Kidney (tissue), 14 donors: ENCODE results near the gene AACS. TPM values are rescaled to one million over a fixed set of nuclear protein-coding genes. Genes with fewer than 3 reads are reported as not detected.

ENCODE experiments used
- DNase-seq, 5 donors: peaks; one replicate each; pipeline ENCODE4 v3.0.0-alpha.2; 2013 to 2020
- FAIRE-seq: peaks from 2 replicates; lab custom pipeline; 2012; peaks lifted over from hg19 to GRCh38; lab: Jason Lieb, UNC
- H3K27ac ChIP-seq, 2 donors: one replicate each; pipeline ENCODE4 v1.7.0; 2013; ENCODE audit warnings: low read depth in 2 of 2, low read length in 2 of 2, inconsistent platforms in 1 of 2
- H3K27me3 ChIP-seq: one replicate; pipeline ENCODE4 v1.7.1; 2013; ENCODE audit warnings: low read length, inconsistent platforms; ENCODE audit not compliant: control insufficient read depth, insufficient read depth
- H3K36me3 ChIP-seq, 3 donors: one replicate each; pipeline versions ENCODE4 v1.7.0 to v1.7.1; 2013; ENCODE audit warnings: low read length in 3 of 3, control low read depth in 1 of 3, inconsistent platforms in 1 of 3; ENCODE audit not compliant: insufficient read depth in 3 of 3, control insufficient read depth in 2 of 3
- H3K4me1 ChIP-seq, 3 donors: one replicate each; pipeline versions ENCODE4 v1.7.0 to v1.7.1; 2013; ENCODE audit warnings: low read length in 3 of 3, inconsistent platforms in 1 of 3, low read depth in 1 of 3; ENCODE audit not compliant: control insufficient read depth in 2 of 3, insufficient read depth in 2 of 3
- H3K4me3 ChIP-seq, 3 donors: one replicate each; pipeline versions ENCODE4 v1.7.0 to v1.8.1; 2013; ENCODE audit warnings: low read length in 3 of 3, control low read depth in 1 of 3, inconsistent platforms in 1 of 3
- H3K9ac ChIP-seq, 3 donors: one replicate each; pipeline versions ENCODE4 v1.7.0 to v1.7.1; 2013; ENCODE audit warnings: low read length in 3 of 3, control low read depth in 1 of 3, inconsistent platforms in 1 of 3
- H3K9me3 ChIP-seq, 3 donors: one replicate each; pipeline versions ENCODE4 v1.7.0 to v1.7.1; 2013; ENCODE audit warnings: low read length in 3 of 3, control low read depth in 1 of 3, inconsistent platforms in 1 of 3; ENCODE audit not compliant: control insufficient read depth in 2 of 3, insufficient read depth in 1 of 3
- intact Hi-C: fragments of 100-400 bp; cut with DNase I; formaldehyde crosslinking; loops from one replicate; pipeline ENCODE4 v1.11.1; 2022
- polyA plus RNA-seq: library from polyadenylated mRNA; stranded (reverse); fragments of 350-450 nt; fragmentation: Illumina TruSeq; extraction: RNeasy Lipid Tissue Mini Kit (QIAGEN cat#74804); gene quantifications from one replicate; pipeline ENCODE4 v1.2.3, GENCODE V29; 2014; ENCODE audit warnings: low read depth, low replicate concordance; ENCODE audit not compliant: insufficient read depth
- total RNA-seq: library from RNA; stranded (reverse); fragmentation: NEBNext Ultra II Directional; extraction: Animal tissue kit (Norgen Biotek cat#: 25700); gene quantifications from one replicate; pipeline ENCODE4 v1.2.1, GENCODE V29; 2021
- TF ChIP-seq, protein P1 (sequence below): IDR thresholded peaks from 3 replicates; pipeline ENCODE4 v1.5.1; 2012; ENCODE audit warnings: mild to moderate bottlenecking, moderate library complexity, borderline replicate concordance; ENCODE audit not compliant: insufficient read depth; ENCODE audit errors: extremely low read depth
- donor health status: control.
- donor health status: control.
- donor health status: control.
- donor health status: control.
- donor health status: control.
- donor health status: DM: yes; HTN: yes; CAD: no.
- donor health status: Normal renal cell carcinoma (clear cell type).

The AACS gene
- total and polyA plus RNA-seq, 2 donors from 2014 or later, result 20.9 TPM

GRCh38 chr12:125159702-125160101 is 94.5 kb downstream of the AACS start:
- no peak for DNase-seq
- Histone ChIP-seq H3K36me3 (no peaks in the 10 kb centered on the region), H3K9ac (no peak overlapping the region), H3K27me3 (no peaks in the 10 kb centered on the region), H3K9me3 (peaks cover 0 to 6% (median 0%) of the 10 kb centered on the region in 3 donors), H3K27ac (no peak overlapping the region), H3K4me1 (no peaks in the 10 kb centered on the region), H3K4me3 (no peak overlapping the region)
- no peak for FAIRE-seq
- TF ChIP-seq, protein P1, sequence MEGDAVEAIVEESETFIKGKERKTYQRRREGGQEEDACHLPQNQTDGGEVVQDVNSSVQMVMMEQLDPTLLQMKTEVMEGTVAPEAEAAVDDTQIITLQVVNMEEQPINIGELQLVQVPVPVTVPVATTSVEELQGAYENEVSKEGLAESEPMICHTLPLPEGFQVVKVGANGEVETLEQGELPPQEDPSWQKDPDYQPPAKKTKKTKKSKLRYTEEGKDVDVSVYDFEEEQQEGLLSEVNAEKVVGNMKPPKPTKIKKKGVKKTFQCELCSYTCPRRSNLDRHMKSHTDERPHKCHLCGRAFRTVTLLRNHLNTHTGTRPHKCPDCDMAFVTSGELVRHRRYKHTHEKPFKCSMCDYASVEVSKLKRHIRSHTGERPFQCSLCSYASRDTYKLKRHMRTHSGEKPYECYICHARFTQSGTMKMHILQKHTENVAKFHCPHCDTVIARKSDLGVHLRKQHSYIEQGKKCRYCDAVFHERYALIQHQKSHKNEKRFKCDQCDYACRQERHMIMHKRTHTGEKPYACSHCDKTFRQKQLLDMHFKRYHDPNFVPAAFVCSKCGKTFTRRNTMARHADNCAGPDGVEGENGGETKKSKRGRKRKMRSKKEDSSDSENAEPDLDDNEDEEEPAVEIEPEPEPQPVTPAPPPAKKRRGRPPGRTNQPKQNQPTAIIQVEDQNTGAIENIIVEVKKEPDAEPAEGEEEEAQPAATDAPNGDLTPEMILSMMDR, result no peak
- intact Hi-C loops, result no loop called here

- peaks cover 0 to 6% (median 0%) of the 10 kb centered on the region in 3 donors for H3K9me3 ChIP-seq
- H3K27ac ChIP-seq, result no peak overlapping the region
- no peak for DNase-seq
- intact Hi-C loops, result no loop called here
- H3K4me1 ChIP-seq, result no peaks in the 10 kb centered on the region
- H3K27me3 ChIP-seq, result no peaks in the 10 kb centered on the region
- no peaks in the 10 kb centered on the region for H3K36me3 ChIP-seq
- H3K4me3 ChIP-seq, result no peak overlapping the region
- FAIRE-seq, result no peak
- TF ChIP-seq, protein P1, result no peak
- no peak overlapping the region for H3K9ac ChIP-seq
Observed at GRCh38 chr12:125160281-125160955, 95.2 kb downstream of the AACS start.

DNA sequence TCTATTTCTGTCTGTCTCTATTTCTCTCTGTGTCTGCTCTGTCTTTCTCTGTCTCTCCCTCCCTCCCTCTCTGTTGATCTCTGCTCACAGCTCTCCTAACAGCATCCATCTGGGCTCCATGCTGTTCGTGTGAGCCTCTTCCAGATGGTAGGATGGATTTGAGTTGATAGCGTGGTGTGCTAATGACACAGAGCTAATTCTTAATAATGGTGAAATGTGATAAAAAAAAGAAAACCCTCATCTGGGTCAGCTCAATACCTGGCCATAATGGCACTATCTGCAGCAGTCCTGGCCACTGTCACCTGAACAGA is 96.4 kb downstream of the AACS start:
- no peaks in the 10 kb centered on the region for H3K27me3 ChIP-seq
- no peak overlapping the region for H3K27ac ChIP-seq
- H3K4me1 ChIP-seq, result no peaks in the 10 kb centered on the region
- DNase-seq, result no peak
- no peak overlapping the region for H3K9ac ChIP-seq
- H3K4me3 ChIP-seq, result no peak overlapping the region
- FAIRE-seq, result no peak
- H3K36me3 ChIP-seq, result no peaks in the 10 kb centered on the region
- peaks cover 0 to 6% (median 0%) of the 10 kb centered on the region in 3 donors for H3K9me3 ChIP-seq
- intact Hi-C loops, result no loop called here
- TF ChIP-seq, protein P1, result no peak

DNA sequence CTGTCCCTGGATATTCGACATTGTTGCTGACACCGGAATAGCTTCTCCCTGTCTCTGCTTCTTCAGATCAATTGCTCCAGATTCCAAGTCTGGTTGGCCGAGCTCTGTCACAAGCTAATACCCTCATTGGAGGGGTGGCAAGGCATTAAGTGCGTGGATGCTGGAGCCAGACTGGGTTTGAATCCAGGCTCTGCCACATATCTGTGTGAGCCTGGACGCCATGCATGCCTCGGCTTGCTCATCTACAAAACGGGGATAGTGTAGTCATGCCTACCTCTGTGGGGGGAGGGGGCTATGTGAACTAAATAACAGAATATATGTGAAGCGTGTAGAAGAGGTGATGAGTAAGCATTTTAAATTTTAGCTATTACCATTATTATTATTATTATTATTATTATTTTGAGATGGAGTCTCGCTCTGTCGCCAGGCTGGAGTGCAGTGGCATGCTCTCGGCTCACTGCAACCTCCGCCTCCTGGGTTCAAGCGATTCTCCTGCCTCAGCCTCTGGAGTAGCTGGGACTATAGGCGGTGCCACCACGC is 97.3 kb downstream of the AACS start:
- Histone ChIP-seq H3K9ac (no peak overlapping the region), H3K27me3 (no peaks in the 10 kb centered on the region), H3K9me3 (peaks cover 0 to under 1% (median 0%) of the 10 kb centered on the region in 3 donors), H3K4me3 (no peak overlapping the region), H3K27ac (no peak overlapping the region), H3K4me1 (no peaks in the 10 kb centered on the region), H3K36me3 (no peaks in the 10 kb centered on the region)
- DNase-seq, result no peak
- intact Hi-C loops, result no loop called here
- TF ChIP-seq, protein P1, result no peak
- no peak for FAIRE-seq
